Measurements from ENCODE around the gene DDX23.
"Not testable (repeated sequence)": the region's sequence is repeated elsewhere in the genome, so short reads cannot be mapped to it uniquely, and the experiment has no call there.

The DDX23 gene

GRCh38 chr12:48875944-48876515 lies 24.1 kb upstream of the DDX23 start:
- no peak overlapping the region for H3K4me3 ChIP-seq (ENCODE audit: low read depth, low read length)
- TF ChIP-seq, protein P1, sequence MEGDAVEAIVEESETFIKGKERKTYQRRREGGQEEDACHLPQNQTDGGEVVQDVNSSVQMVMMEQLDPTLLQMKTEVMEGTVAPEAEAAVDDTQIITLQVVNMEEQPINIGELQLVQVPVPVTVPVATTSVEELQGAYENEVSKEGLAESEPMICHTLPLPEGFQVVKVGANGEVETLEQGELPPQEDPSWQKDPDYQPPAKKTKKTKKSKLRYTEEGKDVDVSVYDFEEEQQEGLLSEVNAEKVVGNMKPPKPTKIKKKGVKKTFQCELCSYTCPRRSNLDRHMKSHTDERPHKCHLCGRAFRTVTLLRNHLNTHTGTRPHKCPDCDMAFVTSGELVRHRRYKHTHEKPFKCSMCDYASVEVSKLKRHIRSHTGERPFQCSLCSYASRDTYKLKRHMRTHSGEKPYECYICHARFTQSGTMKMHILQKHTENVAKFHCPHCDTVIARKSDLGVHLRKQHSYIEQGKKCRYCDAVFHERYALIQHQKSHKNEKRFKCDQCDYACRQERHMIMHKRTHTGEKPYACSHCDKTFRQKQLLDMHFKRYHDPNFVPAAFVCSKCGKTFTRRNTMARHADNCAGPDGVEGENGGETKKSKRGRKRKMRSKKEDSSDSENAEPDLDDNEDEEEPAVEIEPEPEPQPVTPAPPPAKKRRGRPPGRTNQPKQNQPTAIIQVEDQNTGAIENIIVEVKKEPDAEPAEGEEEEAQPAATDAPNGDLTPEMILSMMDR (IDR thresholded peaks at IDR 0.05; ENCODE audit: borderline replicate concordance, insufficient read depth, low read depth, low read length): no peak

DNA sequence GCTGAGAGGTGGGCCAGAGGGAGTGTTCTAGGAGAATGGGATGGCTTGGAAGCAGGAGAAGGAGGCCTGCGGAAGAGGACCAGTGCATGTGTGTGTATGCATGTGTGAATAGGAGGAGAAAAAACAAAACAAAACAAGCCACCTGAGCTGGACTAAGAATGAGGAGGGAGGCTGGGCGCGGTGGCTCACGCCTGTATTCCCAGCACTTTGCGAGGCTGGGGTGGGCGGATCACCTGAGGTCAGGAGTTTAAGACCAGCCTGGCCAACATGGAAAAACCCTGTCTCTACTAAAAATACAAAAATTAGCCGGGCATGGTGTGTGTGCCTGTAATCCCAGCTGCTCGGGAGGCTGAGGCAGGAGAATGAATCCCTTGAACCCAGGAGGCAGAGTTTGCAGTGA lies 21.6 kb upstream of the DDX23 start:
- not testable (repeated sequence) for H3K4me3 ChIP-seq (ENCODE audit: low read depth, low read length)

- TF ChIP-seq, protein P1 (IDR thresholded peaks at IDR 0.05; ENCODE audit: borderline replicate concordance, insufficient read depth, low read depth, low read length): no peak
- H3K4me3 ChIP-seq (ENCODE audit: low read depth, low read length): no peak overlapping the region
Observed at GRCh38 chr12:48873096-48873495, 21.1 kb upstream of the DDX23 start.

GRCh38 chr12:48869191-48869590 lies 17.2 kb upstream of the DDX23 start:
- TF ChIP-seq, protein P1 (IDR thresholded peaks at IDR 0.05; ENCODE audit: borderline replicate concordance, insufficient read depth, low read depth, low read length): no peak
- no peak overlapping the region for H3K4me3 ChIP-seq (ENCODE audit: low read depth, low read length)

GRCh38 chr12:48868451-48868850 lies 16.5 kb upstream of the DDX23 start:
- TF ChIP-seq, protein P1 (IDR thresholded peaks at IDR 0.05; ENCODE audit: borderline replicate concordance, insufficient read depth, low read depth, low read length): no peak
- no peak overlapping the region for H3K4me3 ChIP-seq (ENCODE audit: low read depth, low read length)

GRCh38 chr12:48866052-48866711 lies 14.2 kb upstream of the DDX23 start:
- TF ChIP-seq, protein P1 (IDR thresholded peaks at IDR 0.05; ENCODE audit: borderline replicate concordance, insufficient read depth, low read depth, low read length): no peak
- peak overlapping the region; percentile 82 for H3K4me3 ChIP-seq (ENCODE audit: low read depth, low read length)

- peak within 1 kb of the TSS; percentile 82 for H3K4me3 ChIP-seq (ENCODE audit: low read depth, low read length)
- TF ChIP-seq, protein P1 (IDR thresholded peaks at IDR 0.05; ENCODE audit: borderline replicate concordance, insufficient read depth, low read depth, low read length): no peak
Observed at GRCh38 chr12:48865281-48866051, 13.5 kb upstream of the DDX23 start, which contains the start of gene RND1. RND1 (minus strand) TSS chr12:48865870; CDS start chr12:48865767, 103 bp downstream.

Data from GM12875 (cell line).